K562 (cell line): ENCODE data around the gene KCNN3. TPM values are rescaled to one million over a fixed set of nuclear protein-coding genes. Genes with fewer than 3 reads are reported as not detected.
"Not testable (repeated sequence)": the region's sequence is repeated elsewhere in the genome, so short reads cannot be mapped to it uniquely, and the experiment has no call there.

Source experiments
- ATAC-seq: fragments of 200-7000 bp; cut with Tn5 transposase; 3 replicates; pipeline ENCODE4 v1.9.1; 2020; ENCODE audit warnings: moderate library complexity
- BruUV-seq: library from RNA; stranded (reverse); fragments of 400-500 nt; replicated peaks from 2 replicates; lab custom pipeline; 2021; lab: Mats Ljungman, UMichigan
- CTCF ChIA-PET: fragments of 300-600 bp; formaldehyde crosslinking; extraction: SDS; loops from one replicate; lab custom pipeline; 2021; ENCODE audit warnings: low intra/inter-chr PET ratio; lab: Yijun Ruan, JAX
- POLR2A ChIA-PET: fragments of 300-600, 350-650 bp; sonication (Branson Sonifier 250); formaldehyde crosslinking; extraction: SDS; loops from one replicate; lab custom pipeline; 2021; ENCODE audit warnings: antibody characterized with exemption, inconsistent platforms; lab: Yijun Ruan, JAX
- DNase-seq, 4 experiments: peaks; one replicate each; pipeline versions ENCODE4 v3.0.0 to v3.0.0-alpha.2; 2011 to 2018; ENCODE audit warnings: low spot score in 3 of 4, mixed read lengths in 3 of 4; ENCODE audit errors: extremely low read depth in 1 of 4
- FAIRE-seq: peaks from 2 replicates; lab custom pipeline; 2011; peaks lifted over from hg19 to GRCh38; lab: Jason Lieb, UNC
- H2AFZ ChIP-seq: 2 replicates; pipeline ENCODE4 v1.6.0; 2011; ENCODE audit warnings: low read depth, low read length, control low read depth, inconsistent platforms
- H3K27ac ChIP-seq: fragments of 200-600 bp; 3 replicates; pipeline ENCODE4 v1.8.0; 2011; ENCODE audit warnings: low read depth, mild to moderate bottlenecking, control low read depth, inconsistent platforms, low read length, moderate library complexity, mixed read lengths; ENCODE audit errors: extremely low read depth
- H3K27me3 ChIP-seq, 2 experiments: fragments of 300-600 bp in 1 of 2; 2 replicates in 1 of 2; 3 replicates in 1 of 2; pipeline versions ENCODE4 v1.6.0 to v1.8.0; 2011; ENCODE audit warnings: inconsistent platforms in 2 of 2, low read length in 2 of 2, mild to moderate bottlenecking in 1 of 2, mixed read lengths in 1 of 2, moderate library complexity in 1 of 2; ENCODE audit not compliant: control insufficient read depth in 2 of 2, insufficient read depth in 2 of 2
- H3K36me3 ChIP-seq: fragments of 300-600 bp; 3 replicates; pipeline ENCODE4 v1.8.0; 2011; ENCODE audit warnings: mild to moderate bottlenecking, low read length, inconsistent platforms; ENCODE audit not compliant: control insufficient read depth, insufficient read depth
- H3K4me1 ChIP-seq, 2 experiments: fragments of 200-600 bp in 1 of 2; replicated peaks in 1 of 2; 2 replicates in 1 of 2; 3 replicates in 1 of 2; pipeline versions ENCODE4 v1.5.1 to v1.8.0; 2011; ENCODE audit warnings: inconsistent platforms in 2 of 2, low read length in 2 of 2, mild to moderate bottlenecking in 1 of 2, mixed read lengths in 1 of 2, moderate library complexity in 1 of 2; ENCODE audit not compliant: control insufficient read depth in 2 of 2, insufficient read depth in 2 of 2
- H3K4me2 ChIP-seq: 2 replicates; pipeline ENCODE4 v1.6.1; 2011; ENCODE audit warnings: low read length, control low read depth, inconsistent platforms, mixed read lengths; ENCODE audit not compliant: insufficient read depth
- H3K4me3 ChIP-seq: fragments of 200-600 bp; sonication (generic), shearing (Covaris generic); 2 replicates; pipeline ENCODE4 v1.5.1; 2016; ENCODE audit warnings: control low read depth, inconsistent platforms
- H3K79me2 ChIP-seq: fragments of 200-600 bp; 3 replicates; pipeline ENCODE4 v1.8.0; 2011; ENCODE audit warnings: low read length, inconsistent platforms; ENCODE audit not compliant: control insufficient read depth, insufficient read depth
- H3K9ac ChIP-seq, 2 experiments: 2 replicates each; pipeline versions ENCODE4 v1.6.0 to v1.6.1; 2011; ENCODE audit warnings: low read depth in 2 of 2, low read length in 2 of 2, control low read depth in 1 of 2, inconsistent platforms in 1 of 2, mild to moderate bottlenecking in 1 of 2, mixed read lengths in 1 of 2; ENCODE audit not compliant: insufficient read depth in 1 of 2
- H3K9me1 ChIP-seq: one replicate; pipeline ENCODE4 v1.6.0; 2011; ENCODE audit warnings: inconsistent platforms, mild to moderate bottlenecking, low read length, moderate library complexity; ENCODE audit not compliant: control insufficient read depth, insufficient read depth
- H3K9me3 ChIP-seq: replicated peaks from 2 replicates; pipeline ENCODE4 v1.5.1; 2011; ENCODE audit warnings: low read depth, low read length, inconsistent platforms; ENCODE audit not compliant: control insufficient read depth, insufficient read depth
- H4K20me1 ChIP-seq: replicated peaks from 2 replicates; pipeline ENCODE4 v1.6.1; 2011; ENCODE audit warnings: low read length, inconsistent platforms, mixed read lengths; ENCODE audit not compliant: control insufficient read depth, insufficient read depth
- CBX8 ChIP-seq: fragments of 200-600 bp; sonication (generic); IDR thresholded peaks from 2 replicates; pipeline ENCODE4 v1.6.1; 2012; ENCODE audit warnings: borderline replicate concordance, mixed run types, low read depth, mild to moderate bottlenecking, moderate library complexity, mixed read lengths, low read length, control low read depth, inconsistent platforms; ENCODE audit not compliant: poor library complexity, severe bottlenecking; ENCODE audit errors: extremely low read depth
- E2F1 ChIP-seq: sonication (generic); formaldehyde crosslinking; IDR thresholded peaks from 2 replicates; pipeline ENCODE4 v1.8.1; 2023; ENCODE audit warnings: mild to moderate bottlenecking, missing genetic modification reagents, moderate library complexity
- HDAC2 ChIP-seq: fragments of 450-650 bp; IDR thresholded peaks from 2 replicates; pipeline ENCODE4 v1.6.1; 2016; ENCODE audit warnings: mild to moderate bottlenecking
- ID3 ChIP-seq, 2 experiments: fragments of 250-450 bp in 1 of 2; fragments of 450-650 bp in 1 of 2; sonication (Bioruptor Pico) in 1 of 2; IDR thresholded peaks; 2 replicates each; pipeline versions ENCODE4 v1.6.1 to v1.8.0; 2016 to 2021; ENCODE audit warnings: mild to moderate bottlenecking in 2 of 2, moderate library complexity in 2 of 2, missing compliant biosample characterization in 1 of 2, missing genetic modification characterization in 1 of 2
- MXI1 ChIP-seq: IDR thresholded peaks from 2 replicates; pipeline ENCODE4 v1.6.1; 2011; ENCODE audit warnings: low read depth, mild to moderate bottlenecking, improper control_type of control experiment, low read length
- NFRKB ChIP-seq: fragments of 450-650 bp; IDR thresholded peaks from 2 replicates; pipeline ENCODE4 v1.6.1; 2016; ENCODE audit warnings: low read depth
- POLR2AphosphoS5 ChIP-seq: IDR thresholded peaks from 2 replicates; pipeline ENCODE4 v1.6.1; 2011; ENCODE audit warnings: mild to moderate bottlenecking, low read depth, low read length, moderate library complexity; ENCODE audit not compliant: control insufficient read depth, insufficient read depth
- RAD21 ChIP-seq, 2 experiments: fragments of 250-450 bp in 1 of 2; fragments of 450-650 bp in 1 of 2; sonication (Bioruptor Pico) in 1 of 2; formaldehyde crosslinking in 1 of 2; IDR thresholded peaks in 1 of 2; conservative IDR thresholded peaks in 1 of 2; 2 replicates each; pipeline versions ENCODE4 v1.4.0 to v1.8.0; 2020 to 2022; ENCODE audit warnings: mild to moderate bottlenecking in 2 of 2, moderate library complexity in 1 of 2
- RNF2 ChIP-seq: sonication (generic); IDR thresholded peaks from 2 replicates; pipeline ENCODE4 v1.6.1; 2016
- SRSF7 ChIP-seq: fragments of 200-400 bp; formaldehyde crosslinking; optimal IDR thresholded peaks from 2 replicates; pipeline ENCODE3; 2017; ENCODE audit warnings: mild to moderate bottlenecking, low read depth, low read length
- SRSF9 ChIP-seq: fragments of 200-400 bp; formaldehyde crosslinking; IDR thresholded peaks from 2 replicates; pipeline ENCODE4 v1.6.1; 2017; ENCODE audit warnings: low read depth, low read length, borderline replicate concordance
- ZNF316 ChIP-seq: fragments of 450-650 bp; IDR thresholded peaks from 2 replicates; pipeline ENCODE4 v1.6.1; 2016
- ZNF589 ChIP-seq: fragments of 200-800 bp; sonication (Bioruptor generic); IDR thresholded peaks from 2 replicates; pipeline ENCODE4 v1.6.1; 2016; ENCODE audit warnings: low read depth, missing genetic modification characterization, missing compliant biosample characterization
- WGBS: fragments of 100-300 bp; shearing (Covaris generic); methylation state at CpG from one replicate; pipeline ENCODE4 v1.1.6; 2016; ENCODE audit warnings: low coverage, mixed read lengths; ENCODE audit not compliant: insufficient coverage; ENCODE audit errors: missing lambda C conversion rate; 5-methylcytosine and 5-hydroxymethylcytosine counted together
- in situ Hi-C: fragments of 300-500 bp; cut with MboI; formaldehyde crosslinking; loops from 4 replicates; pipeline ENCODE4 v1.15.0; 2018; ENCODE audit warnings: inconsistent platforms, mixed read lengths
- intact Hi-C: fragments of 100-400 bp; cut with micrococcal nuclease; formaldehyde crosslinking; loops from 2 replicates; pipeline ENCODE4 v1.14.2; 2022
- polyA plus RNA-seq, 8 experiments: library from polyadenylated mRNA; depleted of rRNA in 4 of 8; stranded (reverse) in 5 of 8; unstranded in 3 of 8; fragments of >200 nt; fragmentation: Nextera tagmentation in 2 of 8; fragmentation: Illumina TruSeq in 1 of 8; extraction: Ambion mirVana in 2 of 8; extraction: Trizol in 1 of 8; gene quantifications; 2 replicates each; pipeline versions ENCODE4 v1.2.1 to v1.2.3, GENCODE V29; 2011 to 2014; ENCODE audit warnings: inconsistent platforms in 1 of 8, missing spikeins in 1 of 8
- total RNA-seq, 7 experiments: library from RNA; depleted of rRNA in 6 of 7; stranded (reverse); fragments of >200 nt in 6 of 7; fragmentation: Illumina TruSeq in 2 of 7; extraction: Trizol in 2 of 7; gene quantifications; 2 replicates each; pipeline versions ENCODE4 v1.2.1 to v1.2.3, GENCODE V29; 2011 to 2021; ENCODE audit warnings: low replicate concordance in 1 of 7

The KCNN3 gene
- total and polyA plus RNA-seq, 9 of the 15 experiments (the other 6 are each of a cell fraction or from before 2014, with no cell fraction given) = 0.02 to 0.03 TPM; not detected in 7

GRCh38 chr1:154908129-154908528 is 38.0 kb upstream of the KCNN3 start:
- in situ Hi-C loops, H3K4me3 ChIP-seq, FAIRE-seq, H3K79me2 ChIP-seq, BruUV-seq, intact Hi-C loops, H2AFZ ChIP-seq, H4K20me1 ChIP-seq, H3K27ac ChIP-seq, H3K4me2 ChIP-seq, H3K4me1 ChIP-seq, H3K36me3 ChIP-seq, H3K27me3 ChIP-seq, H3K9me1 ChIP-seq, DNase-seq, H3K9ac ChIP-seq, H3K9me3 ChIP-seq, ATAC-seq, CTCF ChIA-PET: not testable (repeated sequence)
- WGBS = 0% methylated on average over 1 of the region's 3 CpGs
- POLR2A ChIA-PET = interaction anchor here (0.5 to 1.4 kb wide), 2 partner anchors 11 to 12 kb away, joined by 3 to 4 read pairs; no protein-coding TSS in a partner anchor

- Histone ChIP-seq H3K36me3 (no peaks in the 10 kb centered on the region), H3K27ac (no peak overlapping the region), H4K20me1 (no peaks in the 10 kb centered on the region), H3K4me3 (no peak overlapping the region), H3K27me3 (no peaks in the 10 kb centered on the region), H3K4me1 (no peaks in the 10 kb centered on the region; a peak in 2 of 5 replicates), H3K9ac (no peak overlapping the region), H3K9me1 (no peaks in the 10 kb centered on the region), H3K4me2 (no peak overlapping the region), H3K79me2 (no peaks in the 10 kb centered on the region), H2AFZ (no peak overlapping the region), H3K9me3 (peaks cover 4% of the 10 kb centered on the region; the same call in 1 of the 2 replicates)
- intact Hi-C loops (no loop called here), in situ Hi-C loops (no loop called here)
- WGBS = 54% methylated on average over 7 of the region's 7 CpGs
- ATAC-seq = peak; percentile 49; the same call in 1 of the 3 replicates
- ChIA-PET POLR2A (interaction anchor here (0.6 kb wide), 1 partner anchor 50 kb away, joined by 3 read pairs; no protein-coding TSS in a partner anchor), CTCF (interaction anchor here (0.7 to 1.2 kb wide), 2 partner anchors 37 to 343 kb away, joined by 3 read pairs; no protein-coding TSS in a partner anchor)
- FAIRE-seq = no peak
- no peak for DNase-seq
- no TSS peak for BruUV-seq
- TF ChIP-seq HDAC2 (no peak), ID3 (CRISPR knock-in tag; IDR thresholded peaks at IDR 0.05) (no peak), ID3 (tag; IDR thresholded peaks at IDR 0.05) (no peak), NFRKB (no peak), POLR2AphosphoS5 (no peak), SRSF7 (no peak), CBX8 (no peak), SRSF9 (no peak), ZNF589 (CRISPR knock-in tag) (no peak), ZNF316 (peak; percentile 57; the same call in 1 of the 2 replicates), E2F1 (CRISPR knock-in tag) (no peak), RNF2 (no peak), MXI1 (no peak), RAD21 (CRISPR knock-in tag; conservative IDR thresholded peaks at IDR 0.05 in 1 of 2, IDR thresholded peaks at IDR 0.05 in 1 of 2) (peak in 1 of 2 experiments; percentile 37; a peak in 2 of 4 replicates)
Observed at GRCh38 chr1:154906621-154907081, 36.6 kb upstream of the KCNN3 start.
